Smooth muscle cell of the brain vasculature (primary cell): ENCODE data around the gene PAK2.
A peak's percentile ranks its signal among the peaks of the same experiment; 100 is the strongest.
"Not testable (repeated sequence)": the region's sequence is repeated elsewhere in the genome, so short reads cannot be mapped to it uniquely, and the experiment has no call there.

ENCODE experiments used
- DNase-seq: peaks from one replicate; pipeline ENCODE4 v3.0.0-alpha.2; 2012; ENCODE audit warnings: low read depth, low spot score

PAK2 gene

GRCh38 chr3:196843435-196844110 lies 103.9 kb downstream of the PAK2 start:
- DNase-seq: no peak

- DNase-seq: not testable (repeated sequence)
These were observed 104.9 kb downstream of the PAK2 start for GRCh38 chr3:196844235-196845219.

GRCh38 chr3:196848375-196848774 lies 108.7 kb downstream of the PAK2 start:
- DNase-seq: not testable (repeated sequence)

GRCh38 chr3:196849180-196849741 lies 109.6 kb downstream of the PAK2 start:
- DNase-seq: no peak

GRCh38 chr3:196863000-196863399 lies 123.3 kb downstream of the PAK2 start:
- not testable (repeated sequence) for DNase-seq

GRCh38 chr3:196867155-196867506 lies 127.5 kb downstream of the PAK2 start:
- DNase-seq: no peak

GRCh38 chr3:196867507-196868296 lies 128.0 kb downstream of the PAK2 start, which contains the start of gene SENP5:
SENP5 (plus strand) TSS chr3:196867920; CDS start chr3:196885182, 17,262 bp downstream.
- peak; percentile 72 for DNase-seq

- DNase-seq: no peak
These were observed 128.6 kb downstream of the PAK2 start for GRCh38 chr3:196868297-196868661.

- DNase-seq: no peak
These were observed 132.7 kb downstream of the PAK2 start for GRCh38 chr3:196872316-196872715.

GRCh38 chr3:196874511-196875094 lies 134.9 kb downstream of the PAK2 start:
- not testable (repeated sequence) for DNase-seq

- no peak for DNase-seq
These were observed 135.6 kb downstream of the PAK2 start for GRCh38 chr3:196875258-196875657.
